GM10847 (cell line): Measurements from ENCODE around the gene HABP4.

Source experiments
- POLR2A ChIP-seq: IDR thresholded peaks from 2 replicates; pipeline ENCODE4 v1.6.1; 2011; ENCODE audit not compliant: insufficient read length; ENCODE audit errors: extremely low read depth

HABP4 gene

GRCh38 chr9:96449845-96450612, at the start of gene HABP4:
Gene HABP4, plus strand, starts transcription at chr9:96450169. Its CDS starts 111 bp downstream, at chr9:96450280.
- TF ChIP-seq POLR2A, result peak; percentile 41

GRCh38 chr9:96408409-96409280, 41.3 kb upstream of the HABP4 start:
- TF ChIP-seq POLR2A, result no peak

GRCh38 chr9:96411129-96411838, 38.7 kb upstream of the HABP4 start:
- no peak for TF ChIP-seq POLR2A

GRCh38 chr9:96412174-96412913, 37.6 kb upstream of the HABP4 start:
- no peak for TF ChIP-seq POLR2A

- TF ChIP-seq POLR2A, result no peak
These were observed 36.4 kb upstream of the HABP4 start for GRCh38 chr9:96413302-96414221.

- TF ChIP-seq POLR2A, result peak; percentile 43
These were observed 32.9 kb upstream of the HABP4 start for GRCh38 chr9:96417051-96417586.

- TF ChIP-seq POLR2A, result no peak
These were observed 32.3 kb upstream of the HABP4 start for GRCh38 chr9:96417661-96418082.

GRCh38 chr9:96418083-96418919, 31.7 kb upstream of the HABP4 start, which contains the start of gene ZNF367:
Gene ZNF367, minus strand, starts transcription at chr9:96418370. Its CDS starts 338 bp downstream, at chr9:96418032.
- peak; percentile 38 for TF ChIP-seq POLR2A

GRCh38 chr9:96418920-96419690, 30.9 kb upstream of the HABP4 start:
- peak; percentile 56 for TF ChIP-seq POLR2A

- TF ChIP-seq POLR2A, result no peak
These were observed 30.3 kb upstream of the HABP4 start for GRCh38 chr9:96419691-96419969.

GRCh38 chr9:96420468-96421219, 29.3 kb upstream of the HABP4 start:
- TF ChIP-seq POLR2A, result no peak
